LNCaP clone FGC (cell line): ENCODE data around the gene TPP2.

ENCODE experiments used
- DNase-seq: peaks from one replicate; pipeline ENCODE4 v3.0.0-alpha.2; 2011; ENCODE audit warnings: low read depth
- H3K4me3 ChIP-seq: 2 replicates; pipeline ENCODE4 v1.5.1; 2011; ENCODE audit warnings: mild to moderate bottlenecking, low read depth, low read length, control low read depth
- CTCF ChIP-seq: IDR thresholded peaks from 2 replicates; pipeline ENCODE4 v1.5.1; 2012; ENCODE audit warnings: mild to moderate bottlenecking; ENCODE audit not compliant: control insufficient read depth, insufficient read depth; ENCODE audit errors: extremely low read depth

The TPP2 gene

DNA sequence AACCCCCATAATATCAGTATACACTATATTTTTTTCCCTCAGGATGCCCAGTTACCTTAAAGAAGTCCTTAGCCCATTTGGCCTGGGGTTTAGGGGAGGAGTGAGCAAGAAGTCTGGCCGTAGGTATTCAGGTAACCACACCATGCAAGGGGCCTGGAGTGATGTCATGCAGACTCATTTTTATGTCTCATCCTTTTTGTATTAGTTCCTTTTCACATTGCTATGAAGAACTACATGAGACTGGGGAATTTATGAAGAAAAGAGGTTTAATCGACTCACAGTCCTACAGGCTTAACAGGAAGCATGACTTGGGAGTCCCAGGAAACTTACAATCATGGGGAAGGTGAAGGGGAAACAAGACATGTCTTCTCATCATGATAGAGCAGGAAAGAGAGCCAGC lies 12.2 kb downstream of the TPP2 start:
- no peak for DNase-seq
- no peak overlapping the region for H3K4me3 ChIP-seq
- no peak for TF ChIP-seq CTCF

DNA sequence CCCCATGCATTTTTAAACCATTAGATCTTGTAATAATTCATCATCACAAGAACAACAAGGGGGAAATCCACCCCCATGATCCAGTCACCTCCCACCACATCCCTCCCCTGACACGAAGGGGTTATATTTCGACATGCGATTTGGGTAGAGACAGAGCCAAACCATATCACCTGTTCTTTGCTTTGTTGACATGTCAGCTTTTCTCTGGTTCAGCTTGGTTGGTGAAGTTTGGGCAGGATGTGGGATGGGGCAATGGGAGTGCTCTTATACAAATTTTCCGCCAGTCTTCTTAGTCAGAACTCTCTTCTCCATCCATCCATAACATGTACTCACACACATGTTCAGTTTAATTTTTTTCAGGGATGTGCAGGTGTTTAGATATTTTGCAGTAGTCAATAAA lies 12.9 kb downstream of the TPP2 start:
- H3K4me3 ChIP-seq, result no peak overlapping the region
- TF ChIP-seq CTCF, result no peak
- DNase-seq, result no peak

DNA sequence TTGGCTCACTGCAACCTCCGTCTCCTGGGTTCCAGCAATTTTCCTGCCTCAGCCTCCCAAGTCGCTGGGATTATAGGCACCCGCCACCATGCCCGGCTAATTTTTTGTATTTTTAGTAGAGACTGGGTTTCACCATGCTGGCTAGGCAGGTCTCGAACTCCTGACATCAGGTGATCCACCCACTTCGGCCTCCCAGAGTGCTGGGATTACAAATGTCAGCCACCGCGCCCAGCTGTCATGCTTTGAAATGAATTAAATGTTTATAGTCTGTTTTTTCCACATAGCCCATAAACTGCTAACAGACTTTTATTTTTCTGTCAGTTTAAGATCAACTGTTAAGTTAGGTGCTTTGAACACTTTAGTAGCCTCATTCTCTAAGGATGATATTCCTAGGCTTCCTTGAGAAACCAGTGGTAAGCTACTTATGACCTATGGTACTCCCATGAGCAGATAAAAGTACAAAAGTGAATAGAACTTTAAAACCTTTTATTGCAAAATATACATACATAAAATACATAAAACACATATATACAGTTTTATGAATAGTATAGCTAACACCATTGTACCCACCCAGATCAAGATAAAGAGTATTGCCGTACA lies 13.6 kb downstream of the TPP2 start:
- H3K4me3 ChIP-seq, result no peak overlapping the region
- TF ChIP-seq CTCF, result no peak

GRCh38 chr13:102617697-102618350 lies 21.0 kb downstream of the TPP2 start:
- no peak for TF ChIP-seq CTCF
- DNase-seq, result no peak
- no peak overlapping the region for H3K4me3 ChIP-seq

More for the DNA sequence above, 13.6 kb downstream of the TPP2 start:
- DNase-seq, result no peak

GRCh38 chr13:102620516-102620915 lies 23.7 kb downstream of the TPP2 start:
- no peak overlapping the region for H3K4me3 ChIP-seq
- DNase-seq, result no peak
- TF ChIP-seq CTCF, result no peak

- no peak for DNase-seq
- no peak for TF ChIP-seq CTCF
Measured at GRCh38 chr13:102626928-102627327, 30.1 kb downstream of the TPP2 start.

DNA sequence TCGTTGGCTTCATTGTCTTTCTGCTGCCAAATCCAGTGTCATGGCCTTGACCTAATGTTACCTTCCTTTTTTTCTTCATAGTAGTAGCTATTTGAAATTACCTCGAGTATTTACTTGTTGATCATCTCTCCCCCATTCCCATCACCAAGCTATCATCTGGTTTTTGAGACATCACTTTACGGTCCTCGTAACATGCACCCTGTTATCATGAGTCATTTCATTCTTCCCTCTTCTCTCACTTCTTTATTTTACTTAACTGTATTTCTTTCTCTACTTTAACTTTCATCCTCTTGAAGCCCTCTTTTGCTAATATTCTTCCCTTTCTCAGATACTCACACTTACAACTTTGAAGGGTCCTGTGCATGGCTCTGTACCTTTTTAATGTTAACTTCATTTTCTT lies 31.8 kb downstream of the TPP2 start:
- no peak overlapping the region for H3K4me3 ChIP-seq
- no peak for TF ChIP-seq CTCF
- DNase-seq, result no peak

More at GRCh38 chr13:102626928-102627327, 30.1 kb downstream of the TPP2 start:
- H3K4me3 ChIP-seq, result no peak overlapping the region
